ENCODE results near the gene DEDD. TPM values are rescaled to one million over a fixed set of nuclear protein-coding genes. Genes with fewer than 3 reads are reported as not detected.

DEDD gene
- total RNA-seq (10 to 100 TPM; 20.8 to 36.0 (median 26.5) TPM), polyA plus RNA-seq (10 to 100 TPM; 13.8 to 38.8 TPM)
- long read RNA-seq, donor 1, transcript DEDD-202 (6 exons, 2,345 nt): major isoform, 6 of 12 reads
- long read RNA-seq, donor 1, partial matches to known transcripts: 0 of 12 reads
- long read RNA-seq, donor 1, other reads (novel, unspliced or antisense): 3 of 12 reads
- long read RNA-seq, donor 2, transcript DEDD-202 (6 exons, 2,345 nt): major isoform, 41 of 59 reads
- long read RNA-seq, donor 2, transcript DEDD-203 (6 exons, 2,300 nt): minor isoform, 9 of 59 reads
- long read RNA-seq, donor 2, partial matches to known transcripts: 2 of 59 reads
- long read RNA-seq, donor 2, other reads (novel, unspliced or antisense): 6 of 59 reads
- long read RNA-seq, donor 3, transcript DEDD-202 (6 exons, 2,345 nt): major isoform, 8 of 10 reads
- long read RNA-seq, donor 3, partial matches to known transcripts: 0 of 10 reads
- long read RNA-seq, donor 3, other reads (novel, unspliced or antisense): 1 of 10 reads

DNA sequence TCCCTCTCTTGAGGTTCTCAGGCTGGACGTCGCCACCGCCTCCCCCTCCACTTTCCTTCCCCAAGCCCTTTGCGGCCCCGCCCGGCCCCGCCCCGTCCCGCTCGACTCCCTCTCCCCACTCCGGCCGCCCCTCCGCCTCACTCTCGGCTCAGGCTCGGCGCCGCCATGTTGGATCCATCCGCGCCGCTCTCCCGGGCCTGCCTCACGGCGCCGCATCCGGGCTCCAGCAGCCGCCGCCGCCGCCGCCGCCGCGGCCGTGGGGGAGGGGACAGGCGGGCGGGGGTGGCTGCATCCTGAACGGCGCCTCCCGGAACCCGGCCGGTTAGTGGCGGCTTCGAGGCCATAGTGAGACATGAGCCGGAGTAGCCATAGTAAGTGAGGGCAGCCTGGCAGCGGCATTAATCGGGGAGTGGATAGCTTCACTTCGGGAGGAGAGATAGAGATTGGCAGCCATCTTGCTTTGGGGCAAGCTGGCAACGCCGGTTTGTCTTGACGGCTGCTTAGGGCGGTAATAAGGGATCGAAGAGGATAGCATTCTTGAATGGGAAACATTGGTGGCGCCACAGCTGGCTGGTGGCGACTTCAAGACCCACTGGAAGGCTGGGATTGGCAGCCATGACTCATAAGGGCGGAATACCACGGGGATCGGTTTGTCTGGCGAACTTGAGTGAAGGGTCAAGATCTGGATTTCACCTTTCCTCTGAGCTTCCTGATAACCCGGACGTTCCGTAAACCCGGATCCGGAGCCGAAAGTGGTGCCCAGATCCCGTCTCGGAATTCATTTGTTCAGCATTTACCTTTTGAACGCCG is at the start of gene DEDD:
Gene DEDD, minus strand, starts transcription at position 258 of the 810 bp plus-strand sequence. CDS start 8,205 bp downstream, outside the sequence.
- H3K4me1 ChIP-seq: peaks cover 5 to 74% (median 41%) of the 10 kb centered on the region in 12 donors
- intact Hi-C loops (cut with DNase I): loop anchor here in 8 of 10 donors (1.0 to 10.0 kb wide), 8 partner anchors 14 to 138 kb away; partner anchors contain the start of genes NIT1 (in 4 of the 8), PFDN2 (in 4 of the 8), USF1 (in 3 of the 8) and UFC1 (in 1 of the 8)
- 1% methylated on average over 23 to 68 of the region's 68 CpGs for WGBS, 4 donors

GRCh38 chr1:161182214-161182613 is 49.7 kb upstream of the DEDD start:
- H3K36me3 ChIP-seq: no peaks in the 10 kb centered on the region
- intact Hi-C loops (cut with DNase I): no loop called here
- H3K4me3 ChIP-seq: no peak overlapping the region
- TF ChIP-seq CTCF (IDR thresholded peaks at IDR 0.05) (no peak), POLR2A (IDR thresholded peaks at IDR 0.05) (no peak)
- no peaks in the 10 kb centered on the region for H3K9me3 ChIP-seq
- H3K4me1 ChIP-seq: peaks cover 0 to 75% (median 23%) of the 10 kb centered on the region in 12 donors
- ATAC-seq: no peak
- H3K27me3 ChIP-seq: no peaks in the 10 kb centered on the region
- 95 to 100% (median 97%) methylated on average over 1 of the region's 1 CpG for WGBS, 4 donors
- peak in 1 of 5 donors; percentile 13 for DNase-seq
- H3K27ac ChIP-seq: peak overlapping the region in 3 of 12 donors; percentile 36 to 92 (median 50)

More for the DNA sequence above, at the start of gene DEDD:
- Histone ChIP-seq H3K36me3 (peaks cover 0 to 31% (median 26%) of the 10 kb centered on the region in 9 donors), H3K27me3 (no peaks in the 10 kb centered on the region), H3K9me3 (no peaks in the 10 kb centered on the region), H3K4me3 (peak within 1 kb of the TSS; percentile 42 to 92 (median 71)), H3K27ac (peak within 1 kb of the TSS; percentile 87 to 99 (median 97))
- peak in 3 of 12 donors; percentile 9 to 30 (median 22) for TF ChIP-seq CTCF (IDR thresholded peaks at IDR 0.05)
- peak in 1 of 2 donors; percentile 48 for TF ChIP-seq POLR2A (IDR thresholded peaks at IDR 0.05)
- peak; percentile 95 to 97 (median 96) for DNase-seq
- ATAC-seq: peak; percentile 93 to 97 (median 96)

DNA sequence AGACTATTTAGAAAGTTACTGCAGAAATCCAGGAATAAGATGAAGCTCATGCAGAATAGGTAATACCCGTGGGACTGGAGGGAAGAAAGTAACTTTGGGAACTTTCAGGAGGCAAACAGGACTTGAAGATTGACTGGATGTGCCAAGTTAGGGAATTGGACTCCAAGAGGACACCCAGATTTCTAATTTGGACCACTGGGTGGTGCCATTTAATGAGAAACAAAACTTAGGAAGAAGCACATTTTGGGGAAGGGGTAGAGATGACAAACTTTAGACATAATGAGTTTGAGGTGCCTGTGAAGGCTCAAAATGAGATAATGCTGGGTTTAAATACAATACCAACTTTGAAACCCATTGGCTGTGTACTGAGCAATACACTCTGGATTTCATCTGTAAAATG is 48.2 kb upstream of the DEDD start:
- H3K4me1 ChIP-seq: peaks cover 0 to 71% (median 26%) of the 10 kb centered on the region in 12 donors
- intact Hi-C loops (cut with DNase I): no loop called here
- H3K4me3 ChIP-seq: no peak overlapping the region
- ATAC-seq (no peak), DNase-seq (no peak)
- no peaks in the 10 kb centered on the region for H3K9me3 ChIP-seq
- peak overlapping the region in 1 of 12 donors; percentile 92 for H3K27ac ChIP-seq
- peaks cover 0 to 4% (median 2%) of the 10 kb centered on the region in 9 donors for H3K36me3 ChIP-seq
- no peaks in the 10 kb centered on the region for H3K27me3 ChIP-seq
- no peak for TF ChIP-seq POLR2A (IDR thresholded peaks at IDR 0.05)
- peak in 7 of 12 donors; percentile 7 to 36 (median 30) for TF ChIP-seq CTCF (IDR thresholded peaks at IDR 0.05)
- WGBS, 4 donors: 44 to 80% (median 68%) methylated on average over 1 of the region's 1 CpG

Measured in heart left ventricle (tissue), 16 donors.